Fibroblast of lung (primary cell): ENCODE measurements around the gene CLCN4. TPM values are rescaled to one million over a fixed set of nuclear protein-coding genes. Genes with fewer than 3 reads are reported as not detected.
A peak's percentile ranks its signal among the peaks of the same experiment; 100 is the strongest.

Experiments used
- DNase-seq, 2 donors: peaks; one replicate each; pipeline versions ENCODE4 v3.0.0 to v3.0.0-alpha.2; 2010; ENCODE audit warnings: low read depth in 2 of 2
- H2AFZ ChIP-seq: 2 replicates; pipeline ENCODE4 v1.5.1; 2012; ENCODE audit warnings: low read length, control low read depth, inconsistent platforms
- H3K27ac ChIP-seq: 2 replicates; pipeline ENCODE4 v1.5.1; 2011; ENCODE audit warnings: low read length, control low read depth; ENCODE audit not compliant: insufficient read depth
- H3K27me3 ChIP-seq: 2 replicates; pipeline ENCODE4 v1.5.1; 2011; ENCODE audit warnings: mild to moderate bottlenecking, low read length; ENCODE audit not compliant: control insufficient read depth, insufficient read depth
- H3K36me3 ChIP-seq: 2 replicates; pipeline ENCODE4 v1.5.1; 2011; ENCODE audit warnings: low read length; ENCODE audit not compliant: control insufficient read depth, insufficient read depth
- H3K4me1 ChIP-seq: 2 replicates; pipeline ENCODE4 v1.5.1; 2011; ENCODE audit warnings: low read length; ENCODE audit not compliant: control insufficient read depth, insufficient read depth; ENCODE audit errors: extremely low read depth
- H3K4me2 ChIP-seq: 2 replicates; pipeline ENCODE4 v1.5.1; 2011; ENCODE audit warnings: low read length, control low read depth; ENCODE audit not compliant: insufficient read depth; ENCODE audit errors: extremely low read depth
- H3K4me3 ChIP-seq, 4 experiments: fragments of 200-600 bp in 1 of 4; sonication (generic) in 1 of 4; replicated peaks in 1 of 4; 2 replicates each; pipeline ENCODE4 v1.5.1; 2011 to 2016; ENCODE audit warnings: low read length in 4 of 4, low read depth in 3 of 4, mild to moderate bottlenecking in 3 of 4, control low read depth in 2 of 4, inconsistent platforms in 1 of 4, mixed read lengths in 1 of 4; ENCODE audit not compliant: insufficient read depth in 1 of 4; ENCODE audit errors: control extremely low read depth in 1 of 4
- H3K79me2 ChIP-seq: 2 replicates; pipeline ENCODE4 v1.5.1; 2012; ENCODE audit warnings: mild to moderate bottlenecking, low read length, inconsistent platforms; ENCODE audit not compliant: control insufficient read depth, insufficient read depth
- H3K9ac ChIP-seq: 2 replicates; pipeline ENCODE4 v1.5.1; 2011; ENCODE audit warnings: mild to moderate bottlenecking, low read length, control low read depth; ENCODE audit not compliant: insufficient read depth
- H3K9me3 ChIP-seq: 2 replicates; pipeline ENCODE4 v1.5.1; 2012; ENCODE audit warnings: low read depth, low read length; ENCODE audit not compliant: control insufficient read depth, insufficient read depth
- H4K20me1 ChIP-seq: 2 replicates; pipeline ENCODE4 v1.5.1; 2011; ENCODE audit warnings: low read length; ENCODE audit not compliant: control insufficient read depth, insufficient read depth; ENCODE audit errors: extremely low read depth
- EZH2 ChIP-seq: IDR thresholded peaks from 2 replicates; pipeline ENCODE4 v1.5.1; 2012; ENCODE audit warnings: low read length, control low read depth, mild to moderate bottlenecking; ENCODE audit errors: missing control alignments
- polyA plus RNA-seq, 2 donors: library from polyadenylated mRNA; depleted of rRNA in 1 of 2; stranded (reverse) in 1 of 2; unstranded in 1 of 2; fragments of >200 nt; gene quantifications; 2 replicates each; pipeline ENCODE4 v1.2.1, GENCODE V29; 2011 to 2012; ENCODE audit warnings: missing spikeins in 1 of 2
- total RNA-seq: library from RNA; depleted of rRNA; stranded (reverse); fragments of >200 nt; gene quantifications from 2 replicates; pipeline ENCODE4 v1.2.1, GENCODE V29; 2014
- TF ChIP-seq, protein P1 (sequence below), 2 donors: IDR thresholded peaks in 1 of 2; conservative IDR thresholded peaks in 1 of 2; 1 replicate in 1 of 2; 2 replicates in 1 of 2; pipeline ENCODE4 v1.5.1; 2011 to 2012; ENCODE audit warnings: low read length in 2 of 2, control low read depth in 1 of 2, inconsistent platforms in 1 of 2, low read depth in 1 of 2, mild to moderate bottlenecking in 1 of 2

Gene CLCN4
- total and polyA plus RNA-seq, 2 donors (not counting 1 experiment from before 2014, with no cell fraction given): 0.70 to 4.0 TPM

DNA sequence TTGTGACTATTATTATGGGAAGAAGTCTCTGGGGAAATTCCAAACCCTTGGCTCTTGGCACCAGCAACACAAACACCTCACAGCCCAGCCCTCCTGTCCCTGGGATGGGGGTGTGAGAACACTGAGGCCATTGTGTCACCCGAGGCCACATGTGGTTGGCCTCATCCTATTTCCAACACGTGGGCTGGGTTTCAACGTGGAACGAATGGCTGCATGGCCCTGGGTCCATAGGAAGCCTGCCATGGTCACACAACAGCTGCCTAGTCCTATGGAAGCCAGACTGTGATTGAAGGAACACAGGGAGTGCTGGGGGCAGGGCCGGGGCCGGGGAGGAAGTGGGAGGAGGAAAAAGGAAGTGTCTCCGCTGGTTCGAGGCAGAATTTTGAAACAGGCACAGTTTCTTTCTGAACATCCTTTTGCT is 10.0 kb downstream of the CLCN4 start:
- H3K9me3 ChIP-seq: no peaks in the 10 kb centered on the region
- TF ChIP-seq EZH2: no peak
- TF ChIP-seq, protein P1, sequence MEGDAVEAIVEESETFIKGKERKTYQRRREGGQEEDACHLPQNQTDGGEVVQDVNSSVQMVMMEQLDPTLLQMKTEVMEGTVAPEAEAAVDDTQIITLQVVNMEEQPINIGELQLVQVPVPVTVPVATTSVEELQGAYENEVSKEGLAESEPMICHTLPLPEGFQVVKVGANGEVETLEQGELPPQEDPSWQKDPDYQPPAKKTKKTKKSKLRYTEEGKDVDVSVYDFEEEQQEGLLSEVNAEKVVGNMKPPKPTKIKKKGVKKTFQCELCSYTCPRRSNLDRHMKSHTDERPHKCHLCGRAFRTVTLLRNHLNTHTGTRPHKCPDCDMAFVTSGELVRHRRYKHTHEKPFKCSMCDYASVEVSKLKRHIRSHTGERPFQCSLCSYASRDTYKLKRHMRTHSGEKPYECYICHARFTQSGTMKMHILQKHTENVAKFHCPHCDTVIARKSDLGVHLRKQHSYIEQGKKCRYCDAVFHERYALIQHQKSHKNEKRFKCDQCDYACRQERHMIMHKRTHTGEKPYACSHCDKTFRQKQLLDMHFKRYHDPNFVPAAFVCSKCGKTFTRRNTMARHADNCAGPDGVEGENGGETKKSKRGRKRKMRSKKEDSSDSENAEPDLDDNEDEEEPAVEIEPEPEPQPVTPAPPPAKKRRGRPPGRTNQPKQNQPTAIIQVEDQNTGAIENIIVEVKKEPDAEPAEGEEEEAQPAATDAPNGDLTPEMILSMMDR (conservative IDR thresholded peaks at IDR 0.05 in 1 of 2, IDR thresholded peaks at IDR 0.05 in 1 of 2; ENCODE audit: low read depth in 1 of 2, low read length in 2 of 2): no peak
- H3K9ac ChIP-seq: no peak overlapping the region
- H3K4me1 ChIP-seq: no peaks in the 10 kb centered on the region
- no peak overlapping the region for H3K27ac ChIP-seq
- DNase-seq: no peak
- H3K4me2 ChIP-seq: no peak overlapping the region
- no peaks in the 10 kb centered on the region for H3K79me2 ChIP-seq
- H3K27me3 ChIP-seq: no peaks in the 10 kb centered on the region
- no peaks in the 10 kb centered on the region for H3K36me3 ChIP-seq
- no peaks in the 10 kb centered on the region for H4K20me1 ChIP-seq
- H3K4me3 ChIP-seq: no peak overlapping the region
- H2AFZ ChIP-seq: no peak overlapping the region

DNA sequence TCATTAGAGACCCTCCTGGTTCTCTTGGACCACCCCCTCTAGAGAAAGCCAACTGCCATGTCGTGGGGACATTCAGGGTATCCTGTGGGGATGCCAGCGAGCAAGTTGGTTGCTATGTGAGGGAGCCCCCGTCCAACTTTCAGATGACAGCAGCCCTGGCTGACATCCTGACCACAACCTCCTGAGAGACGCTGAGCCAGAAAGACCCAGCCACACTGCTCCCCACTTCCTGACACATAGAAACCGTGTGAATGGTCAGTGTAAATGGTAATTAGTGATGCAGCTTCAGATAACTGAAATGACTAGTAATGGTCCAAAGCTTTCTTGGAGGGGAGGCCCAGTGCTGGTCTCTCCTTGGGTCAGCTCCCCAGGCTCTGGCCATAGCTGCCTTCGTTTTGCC is 10.8 kb downstream of the CLCN4 start:
- H3K36me3 ChIP-seq: no peaks in the 10 kb centered on the region

GRCh38 chrX:10168226-10168625 is 11.5 kb downstream of the CLCN4 start:
- Histone ChIP-seq H4K20me1 (no peaks in the 10 kb centered on the region), H3K4me3 (no peak overlapping the region), H3K27me3 (no peaks in the 10 kb centered on the region), H3K4me2 (no peak overlapping the region), H3K9me3 (no peaks in the 10 kb centered on the region), H3K36me3 (no peaks in the 10 kb centered on the region), H3K4me1 (no peaks in the 10 kb centered on the region), H3K79me2 (no peaks in the 10 kb centered on the region), H3K9ac (no peak overlapping the region), H3K27ac (no peak overlapping the region), H2AFZ (no peak overlapping the region)
- TF ChIP-seq EZH2: no peak
- DNase-seq: peak in 1 of 2 donors; percentile 19

More for the DNA sequence above, 10.8 kb downstream of the CLCN4 start:
- no peak for TF ChIP-seq EZH2
- TF ChIP-seq, protein P1 (conservative IDR thresholded peaks at IDR 0.05 in 1 of 2, IDR thresholded peaks at IDR 0.05 in 1 of 2; ENCODE audit: low read depth in 1 of 2, low read length in 2 of 2): no peak
- Histone ChIP-seq H4K20me1 (no peaks in the 10 kb centered on the region), H3K4me3 (no peak overlapping the region), H2AFZ (no peak overlapping the region), H3K4me2 (no peak overlapping the region), H3K79me2 (no peaks in the 10 kb centered on the region), H3K9ac (no peak overlapping the region), H3K27me3 (no peaks in the 10 kb centered on the region), H3K4me1 (no peaks in the 10 kb centered on the region), H3K27ac (no peak overlapping the region), H3K9me3 (no peaks in the 10 kb centered on the region)
- peak in 1 of 2 donors; percentile 25 for DNase-seq
